ENCODE results near the gene SMG6. TPM values are rescaled to one million over a fixed set of nuclear protein-coding genes. Genes with fewer than 3 reads are reported as not detected.
"Not testable (repeated sequence)": the region's sequence is repeated elsewhere in the genome, so short reads cannot be mapped to it uniquely, and the experiment has no call there.

The SMG6 gene
- total RNA-seq, 1 donor from 2014 or later, result 19.3 TPM

- ATAC-seq (ENCODE audit: poor library complexity), result no peak
- no peak for DNase-seq
- intact Hi-C loops (cut with DNase I), result loop anchor here (5.0 to 10.0 kb wide), 3 partner anchors 37 to 90 kb away; no protein-coding TSS in a partner anchor
Measured at GRCh38 chr17:2175294-2175628, 128.3 kb downstream of the SMG6 start.

- DNase-seq, result peak; percentile 84
- ATAC-seq (ENCODE audit: poor library complexity), result peak; percentile 25
- intact Hi-C loops (cut with DNase I), result loop anchor here (5.0 to 10.0 kb wide), 4 partner anchors 38 to 117 kb away; partner anchors contain the start of gene HIC1
Measured at GRCh38 chr17:2174468-2175293, 128.9 kb downstream of the SMG6 start.

GRCh38 chr17:2174014-2174413 lies 129.6 kb downstream of the SMG6 start:
- intact Hi-C loops (cut with DNase I), result loop anchor here (5.0 to 10.0 kb wide), 3 partner anchors 61 to 117 kb away; partner anchors contain the start of gene HIC1
- DNase-seq, result no peak

GRCh38 chr17:2172999-2173398 lies 130.6 kb downstream of the SMG6 start:
- intact Hi-C loops (cut with DNase I), result loop anchor here (5.0 to 10.0 kb wide), 3 partner anchors 62 to 116 kb away; partner anchors contain the start of gene HIC1
- ATAC-seq (ENCODE audit: poor library complexity), result peak; percentile 58
- no peak for DNase-seq

More at GRCh38 chr17:2174014-2174413, 129.6 kb downstream of the SMG6 start:
- ATAC-seq (ENCODE audit: poor library complexity), result no peak

- intact Hi-C loops (cut with DNase I), result loop anchor here (5.0 to 10.0 kb wide), 3 partner anchors 63 to 115 kb away; partner anchors contain the start of gene HIC1
- DNase-seq (peak; percentile 79), ATAC-seq (ENCODE audit: poor library complexity) (peak; percentile 78)
Measured at GRCh38 chr17:2172077-2172851, 131.3 kb downstream of the SMG6 start.

- intact Hi-C loops (cut with DNase I), result loop anchor here (5.0 to 10.0 kb wide), 3 partner anchors 63 to 114 kb away; partner anchors contain the start of gene HIC1
- no peak for DNase-seq
- peak; percentile 39 for ATAC-seq (ENCODE audit: poor library complexity)
Measured at GRCh38 chr17:2171702-2172076, 131.9 kb downstream of the SMG6 start.

- intact Hi-C loops (cut with DNase I), result loop anchor here (5.0 to 10.0 kb wide), 3 partner anchors 65 to 113 kb away; partner anchors contain the start of gene HIC1
- ATAC-seq (ENCODE audit: poor library complexity), result no peak
- no peak for DNase-seq
Measured at GRCh38 chr17:2170023-2170422, 133.6 kb downstream of the SMG6 start.

- ATAC-seq (ENCODE audit: poor library complexity); DNase-seq; intact Hi-C loops (cut with DNase I): not testable (repeated sequence)
Measured at GRCh38 chr17:2165723-2166122, 137.9 kb downstream of the SMG6 start.

- ATAC-seq (ENCODE audit: poor library complexity) (no peak), DNase-seq (no peak)
- intact Hi-C loops (cut with DNase I), result no loop called here
Measured at GRCh38 chr17:2158396-2158780, 145.2 kb downstream of the SMG6 start.

GRCh38 chr17:2157675-2158395 lies 145.8 kb downstream of the SMG6 start:
- peak; percentile 91 for ATAC-seq (ENCODE audit: poor library complexity)

GRCh38 chr17:2157081-2157480 lies 146.5 kb downstream of the SMG6 start:
- intact Hi-C loops (cut with DNase I), result no loop called here
- ATAC-seq (ENCODE audit: poor library complexity) (peak; percentile 44), DNase-seq (no peak)

More at GRCh38 chr17:2157675-2158395, 145.8 kb downstream of the SMG6 start:
- intact Hi-C loops (cut with DNase I), result no loop called here
- no peak for DNase-seq

- DNase-seq (no peak), ATAC-seq (ENCODE audit: poor library complexity) (no peak)
- intact Hi-C loops (cut with DNase I), result no loop called here
Measured at GRCh38 chr17:2156666-2157065, 146.9 kb downstream of the SMG6 start.

- ATAC-seq (ENCODE audit: poor library complexity) (no peak), DNase-seq (no peak)
- intact Hi-C loops (cut with DNase I), result no loop called here
Measured at GRCh38 chr17:2155573-2155972, 148.0 kb downstream of the SMG6 start.

GRCh38 chr17:2151358-2152033 lies 152.1 kb downstream of the SMG6 start:
- ATAC-seq (ENCODE audit: poor library complexity) (no peak), DNase-seq (no peak)
- intact Hi-C loops (cut with DNase I), result no loop called here

- intact Hi-C loops (cut with DNase I), result no loop called here
- DNase-seq (no peak), ATAC-seq (ENCODE audit: poor library complexity) (no peak)
Measured at GRCh38 chr17:2150806-2151205, 152.8 kb downstream of the SMG6 start.

GRCh38 chr17:2149934-2150333 lies 153.7 kb downstream of the SMG6 start:
- ATAC-seq (ENCODE audit: poor library complexity) (no peak), DNase-seq (no peak)

GRCh38 chr17:2146132-2146871 lies 157.3 kb downstream of the SMG6 start:
- no peak for DNase-seq
- no peak for ATAC-seq (ENCODE audit: poor library complexity)
- intact Hi-C loops (cut with DNase I), result no loop called here

More at GRCh38 chr17:2149934-2150333, 153.7 kb downstream of the SMG6 start:
- intact Hi-C loops (cut with DNase I), result no loop called here
